HCT116 (cell line): ENCODE measurements around the gene HLCS. TPM values are rescaled to one million over a fixed set of nuclear protein-coding genes. Genes with fewer than 3 reads are reported as not detected.

ENCODE experiments used
- ATAC-seq: fragments of 200-7000 bp; cut with Tn5 transposase; 2 replicates; pipeline ENCODE4 v1.9.1; 2020; ENCODE audit warnings: mild to moderate bottlenecking, moderate library complexity
- BruUV-seq: library from RNA; stranded (reverse); fragments of 400-500 nt; replicated peaks from 2 replicates; lab custom pipeline; 2021; lab: Mats Ljungman, UMichigan
- CTCF ChIA-PET: fragments of 300-600 bp; sonication (Branson Sonifier 250); formaldehyde crosslinking; loops from one replicate; lab custom pipeline; 2021; ENCODE audit warnings: antibody characterized with exemption; lab: Charles Lee
- POLR2A ChIA-PET: fragments of 300-600, 350-600 bp; sonication (Branson Sonifier 250); formaldehyde crosslinking; loops from one replicate; lab custom pipeline; 2021; ENCODE audit warnings: antibody characterized with exemption; lab: Charles Lee
- RAD21 ChIA-PET, 2 experiments: fragments of 300-600 bp; sonication (Branson Sonifier 250); formaldehyde crosslinking; loops; one replicate each; lab custom pipeline; 2023; ENCODE audit warnings: low total read pairs in 2 of 2; ENCODE audit not compliant: uncharacterized antibody in 2 of 2, unreplicated experiment in 2 of 2, low non-redundant PET in 1 of 2; lab: Charles Lee
- DNase-seq: peaks from one replicate; pipeline ENCODE4 v3.0.0-alpha.2; 2010; ENCODE audit warnings: low read depth, low spot score
- H2AFZ ChIP-seq: fragments of 200-600 bp; shearing (Covaris generic), sonication (generic); 2 replicates; pipeline ENCODE4 v1.6.1; 2017; ENCODE audit warnings: low read depth, mixed run types, mixed read lengths, antibody characterized with exemption, low read length; ENCODE audit not compliant: poor library complexity, severe bottlenecking
- H3K27ac ChIP-seq: 2 replicates; pipeline ENCODE4 v1.5.1; 2012; ENCODE audit warnings: low read depth, low read length
- H3K27me3 ChIP-seq: fragments of 200-600 bp; sonication (generic); 2 replicates; pipeline ENCODE4 v1.6.1; 2016; ENCODE audit warnings: mixed run types, low read length, mixed read lengths; ENCODE audit not compliant: insufficient read depth
- H3K36me3 ChIP-seq, 2 experiments: fragments of 200-500 bp in 1 of 2; fragments of 200-600 bp in 1 of 2; sonication (Bioruptor generic) in 1 of 2; sonication (generic) in 1 of 2; 2 replicates each; pipeline versions ENCODE4 v1.5.1 to v1.6.1; 2014 to 2016; ENCODE audit warnings: low read length in 2 of 2, inconsistent platforms in 1 of 2, mixed read lengths in 1 of 2, mixed run types in 1 of 2; ENCODE audit not compliant: insufficient read depth in 2 of 2, control insufficient read depth in 1 of 2
- H3K4me1 ChIP-seq, 2 experiments: fragments of 200-600 bp in 1 of 2; sonication (generic) in 1 of 2; 2 replicates each; pipeline versions ENCODE4 v1.5.1 to v1.6.1; 2012 to 2017; ENCODE audit warnings: low read length in 2 of 2, inconsistent platforms in 1 of 2, mild to moderate bottlenecking in 1 of 2, mixed read lengths in 1 of 2, mixed run types in 1 of 2, moderate library complexity in 1 of 2; ENCODE audit not compliant: insufficient read depth in 2 of 2, control insufficient read depth in 1 of 2
- H3K4me2 ChIP-seq: fragments of 200-600 bp; sonication (generic); 2 replicates; pipeline ENCODE4 v1.6.1; 2017; ENCODE audit warnings: mixed run types, low read length, mixed read lengths
- H3K4me3 ChIP-seq, 2 experiments: fragments of 200-600 bp in 1 of 2; sonication (generic) in 1 of 2; replicated peaks in 1 of 2; 2 replicates each; pipeline ENCODE4 v1.5.1; 2011 to 2016; ENCODE audit warnings: low read length in 2 of 2, control low read depth in 1 of 2, low read depth in 1 of 2, mild to moderate bottlenecking in 1 of 2, mixed read lengths in 1 of 2, mixed run types in 1 of 2
- H3K79me2 ChIP-seq: fragments of 200-600 bp; sonication (generic); 2 replicates; pipeline ENCODE4 v1.6.1; 2017; ENCODE audit warnings: mild to moderate bottlenecking, mixed run types, low read length, moderate library complexity, mixed read lengths; ENCODE audit not compliant: insufficient read depth
- H3K9ac ChIP-seq: fragments of 200-600 bp; sonication (generic); 2 replicates; pipeline ENCODE4 v1.6.1; 2016; ENCODE audit warnings: low read length, mixed read lengths
- H3K9me2 ChIP-seq: fragments of 200-600 bp; sonication (generic), shearing (Covaris generic); 2 replicates; pipeline ENCODE4 v1.6.1; 2017; ENCODE audit warnings: mixed run types, mild to moderate bottlenecking, moderate library complexity; ENCODE audit not compliant: insufficient read depth
- H3K9me3 ChIP-seq, 2 experiments: fragments of 200-500 bp in 1 of 2; fragments of 200-600 bp in 1 of 2; sonication (Bioruptor generic) in 1 of 2; sonication (generic) in 1 of 2; 2 replicates each; pipeline ENCODE4 v1.6.1; 2014 to 2017; ENCODE audit warnings: low read length in 2 of 2, mixed read lengths in 2 of 2, inconsistent platforms in 1 of 2, low read depth in 1 of 2, mild to moderate bottlenecking in 1 of 2, mixed run types in 1 of 2, moderate library complexity in 1 of 2; ENCODE audit not compliant: control insufficient read depth in 1 of 2, insufficient read depth in 1 of 2
- H4K20me1 ChIP-seq: fragments of 200-600 bp; sonication (generic), shearing (Covaris generic); 2 replicates; pipeline ENCODE4 v1.6.1; 2017; ENCODE audit warnings: mixed run types, mild to moderate bottlenecking, moderate library complexity; ENCODE audit not compliant: insufficient read depth
- ELF1 ChIP-seq: IDR thresholded peaks from 2 replicates; pipeline ENCODE4 v1.6.1; 2012; ENCODE audit warnings: low read depth, borderline replicate concordance
- EZH2 ChIP-seq: fragments of 200-600 bp; sonication (generic); IDR thresholded peaks from 2 replicates; pipeline ENCODE4 v1.6.1; 2017; ENCODE audit warnings: antibody characterized with exemption, mixed run types
- EZH2phosphoT487 ChIP-seq: fragments of 200-600 bp; IDR thresholded peaks from 2 replicates; pipeline ENCODE4 v1.6.1; 2018; ENCODE audit warnings: antibody characterized with exemption, borderline replicate concordance
- FOSL1 ChIP-seq: IDR thresholded peaks from 2 replicates; pipeline ENCODE4 v1.6.1; 2012; ENCODE audit warnings: low read depth
- JUND ChIP-seq: IDR thresholded peaks from 2 replicates; pipeline ENCODE4 v1.6.1; 2012
- POLR2A ChIP-seq: IDR thresholded peaks from 2 replicates; pipeline ENCODE4 v1.7.0; 2011; ENCODE audit warnings: borderline replicate concordance; ENCODE audit not compliant: insufficient read depth, insufficient read length; ENCODE audit errors: extremely low read depth
- POLR2AphosphoS5 ChIP-seq: IDR thresholded peaks from 2 replicates; pipeline ENCODE4 v1.6.1; 2011; ENCODE audit warnings: mild to moderate bottlenecking, low read depth, low read length, moderate library complexity
- SP1 ChIP-seq: IDR thresholded peaks from 2 replicates; pipeline ENCODE4 v1.6.1; 2012; ENCODE audit warnings: low read depth
- SRF ChIP-seq: IDR thresholded peaks from 2 replicates; pipeline ENCODE4 v1.6.1; 2012; ENCODE audit warnings: low read depth
- YY1 ChIP-seq: IDR thresholded peaks from 2 replicates; pipeline ENCODE4 v1.6.1; 2011; ENCODE audit warnings: low read length, low read depth, moderate library complexity, mild to moderate bottlenecking; ENCODE audit not compliant: insufficient replicate concordance; ENCODE audit errors: extremely low read depth
- intact Hi-C: fragments of 100-400 bp; cut with micrococcal nuclease; formaldehyde crosslinking; loops from 2 replicates; pipeline ENCODE4 v1.10.0; 2022
- total RNA-seq: library from RNA; stranded (reverse); gene quantifications from one replicate; pipeline ENCODE4 v1.2.1, GENCODE V29; 2021; ENCODE audit not compliant: unreplicated experiment
- TF ChIP-seq, protein P1 (sequence below): IDR thresholded peaks from 2 replicates; pipeline ENCODE4 v1.6.1; 2012
- TF ChIP-seq, protein P2 (sequence below), 3 experiments: fragments of 200-600 bp in 1 of 3; sonication (generic) in 1 of 3; IDR thresholded peaks in 2 of 3; conservative IDR thresholded peaks in 1 of 3; 2 replicates each; pipeline ENCODE4 v1.5.1; 2012 to 2017; ENCODE audit warnings: low read depth in 2 of 3, low read length in 2 of 3, antibody characterized with exemption in 1 of 3, borderline replicate concordance in 1 of 3, control low read depth in 1 of 3, mild to moderate bottlenecking in 1 of 3, mixed read lengths in 1 of 3, mixed run types in 1 of 3, moderate library complexity in 1 of 3; ENCODE audit not compliant: insufficient read depth in 1 of 3
- TF ChIP-seq, protein P3 (sequence below): IDR thresholded peaks from 2 replicates; pipeline ENCODE4 v1.6.1; 2012

The HLCS gene
- total RNA-seq, 1 experiment from 2014 or later: 18.5 TPM

DNA sequence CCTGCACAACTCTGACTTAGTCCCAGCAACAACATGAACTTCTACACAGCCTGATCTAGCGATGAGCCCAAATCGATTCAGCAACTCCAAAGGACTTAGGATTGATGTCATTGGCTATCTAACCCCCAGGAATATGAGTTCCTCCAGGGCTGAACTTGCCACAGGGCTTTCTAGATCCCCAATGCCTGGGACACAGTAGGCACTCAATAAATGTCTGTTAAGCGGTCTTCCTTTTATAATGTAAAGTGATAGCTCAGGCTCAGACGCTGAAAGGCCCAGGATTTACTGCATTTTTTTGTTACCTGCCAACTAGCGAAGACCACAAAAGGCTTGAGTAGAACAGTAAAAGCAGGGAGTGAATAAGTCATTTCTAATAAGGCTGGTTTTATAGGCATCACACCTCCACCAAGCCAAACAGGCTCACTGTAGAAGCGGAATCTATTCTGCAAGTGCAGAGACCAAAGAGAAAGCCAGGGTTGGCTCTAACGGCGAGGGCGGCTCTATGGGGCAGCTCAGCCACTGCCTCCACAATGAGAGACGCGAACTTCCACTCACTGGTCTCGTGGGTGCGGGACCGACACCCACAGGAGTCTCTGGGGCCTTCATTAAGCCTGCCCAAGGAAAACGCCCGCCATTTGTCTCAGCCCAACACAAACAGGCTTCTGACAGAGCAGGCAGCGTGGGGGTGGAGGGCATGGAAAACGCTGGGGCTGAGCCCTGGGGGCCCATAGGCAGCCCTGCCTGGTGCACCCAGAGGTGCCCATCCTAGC is 52.0 kb downstream of the HLCS start:
- Histone ChIP-seq H4K20me1 (no peaks in the 10 kb centered on the region), H2AFZ (no peak overlapping the region), H3K9me2 (no peaks in the 10 kb centered on the region), H3K27ac (no peak overlapping the region), H3K36me3 (no peaks in the 10 kb centered on the region), H3K9ac (no peak overlapping the region), H3K27me3 (no peaks in the 10 kb centered on the region), H3K9me3 (no peaks in the 10 kb centered on the region), H3K4me2 (no peak overlapping the region), H3K4me1 (peaks cover 7 to 18% of the 10 kb centered on the region in 2 experiments; a peak in 3 of 4 replicates), H3K4me3 (no peak overlapping the region), H3K79me2 (no peaks in the 10 kb centered on the region)
- DNase-seq (no peak), ATAC-seq (no peak)
- intact Hi-C loops: no loop called here
- TF ChIP-seq SRF: no peak
- no peak for TF ChIP-seq SP1
- no peak for TF ChIP-seq POLR2AphosphoS5
- TF ChIP-seq FOSL1: no peak
- POLR2A ChIA-PET: no interaction called here
- no TSS peak for BruUV-seq
- CTCF ChIA-PET: interaction anchor here (0.8 to 1.3 kb wide), 2 partner anchors 284 kb away, joined by 3 to 4 read pairs; no protein-coding TSS in a partner anchor
- RAD21 ChIA-PET: no interaction called here

DNA sequence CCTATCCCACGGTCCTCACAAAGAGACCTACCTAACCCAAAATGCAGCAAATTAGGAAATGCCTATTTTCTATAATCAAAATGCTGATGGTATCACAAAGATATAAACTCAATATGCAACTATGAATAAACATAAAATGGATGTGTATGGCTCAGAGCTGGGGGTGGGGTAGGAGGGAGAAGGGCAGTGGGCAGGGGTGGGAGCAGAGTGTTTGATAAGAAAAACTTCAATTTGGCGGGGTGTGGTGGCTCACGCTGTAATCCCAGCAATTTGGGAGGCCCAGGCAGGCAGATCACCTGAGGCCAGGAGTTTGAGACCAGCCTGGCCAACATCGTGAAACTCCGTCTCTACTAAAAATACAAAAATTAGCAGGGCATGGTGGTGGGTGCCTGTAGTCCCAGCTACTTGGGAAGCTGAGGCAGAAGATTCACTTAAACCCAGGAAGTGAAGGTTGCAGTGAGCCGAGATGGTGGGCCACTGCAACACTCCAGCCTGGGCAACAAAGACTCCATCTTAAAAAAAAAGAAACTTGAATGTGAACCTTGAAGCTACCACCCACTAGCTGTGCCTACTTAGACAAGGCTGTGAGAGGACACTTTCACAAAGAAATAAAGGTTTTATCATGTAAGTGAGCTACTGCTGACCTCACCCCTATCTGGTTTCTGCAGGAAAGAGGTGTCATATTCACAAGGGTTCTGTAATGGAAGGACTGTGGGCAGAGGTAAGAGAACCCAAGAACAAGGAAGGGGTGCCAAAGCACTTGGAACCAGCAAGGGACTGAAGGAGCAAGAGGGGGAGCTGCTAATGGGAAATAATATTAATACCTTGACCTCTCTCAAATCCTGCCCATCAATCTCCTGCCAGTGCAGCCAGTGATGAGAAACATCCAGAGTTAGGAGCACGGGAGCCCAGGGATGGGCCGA is 53.0 kb downstream of the HLCS start:
- no peak overlapping the region for H3K4me3 ChIP-seq
- RAD21 ChIA-PET: no interaction called here
- no peaks in the 10 kb centered on the region for H3K9me3 ChIP-seq
- POLR2A ChIA-PET: no interaction called here
- no peak overlapping the region for H3K27ac ChIP-seq
- CTCF ChIA-PET: interaction anchor here (1.3 kb wide), 1 partner anchor 283 kb away, joined by 4 read pairs; no protein-coding TSS in a partner anchor
- intact Hi-C loops: no loop called here
- no peak for TF ChIP-seq POLR2A
- TF ChIP-seq FOSL1: no peak
- no peak for TF ChIP-seq YY1
- no peak for TF ChIP-seq EZH2phosphoT487
- TF ChIP-seq ELF1: no peak
- TF ChIP-seq, protein P1, sequence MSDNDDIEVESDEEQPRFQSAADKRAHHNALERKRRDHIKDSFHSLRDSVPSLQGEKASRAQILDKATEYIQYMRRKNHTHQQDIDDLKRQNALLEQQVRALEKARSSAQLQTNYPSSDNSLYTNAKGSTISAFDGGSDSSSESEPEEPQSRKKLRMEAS: no peak
- TF ChIP-seq, protein P2, sequence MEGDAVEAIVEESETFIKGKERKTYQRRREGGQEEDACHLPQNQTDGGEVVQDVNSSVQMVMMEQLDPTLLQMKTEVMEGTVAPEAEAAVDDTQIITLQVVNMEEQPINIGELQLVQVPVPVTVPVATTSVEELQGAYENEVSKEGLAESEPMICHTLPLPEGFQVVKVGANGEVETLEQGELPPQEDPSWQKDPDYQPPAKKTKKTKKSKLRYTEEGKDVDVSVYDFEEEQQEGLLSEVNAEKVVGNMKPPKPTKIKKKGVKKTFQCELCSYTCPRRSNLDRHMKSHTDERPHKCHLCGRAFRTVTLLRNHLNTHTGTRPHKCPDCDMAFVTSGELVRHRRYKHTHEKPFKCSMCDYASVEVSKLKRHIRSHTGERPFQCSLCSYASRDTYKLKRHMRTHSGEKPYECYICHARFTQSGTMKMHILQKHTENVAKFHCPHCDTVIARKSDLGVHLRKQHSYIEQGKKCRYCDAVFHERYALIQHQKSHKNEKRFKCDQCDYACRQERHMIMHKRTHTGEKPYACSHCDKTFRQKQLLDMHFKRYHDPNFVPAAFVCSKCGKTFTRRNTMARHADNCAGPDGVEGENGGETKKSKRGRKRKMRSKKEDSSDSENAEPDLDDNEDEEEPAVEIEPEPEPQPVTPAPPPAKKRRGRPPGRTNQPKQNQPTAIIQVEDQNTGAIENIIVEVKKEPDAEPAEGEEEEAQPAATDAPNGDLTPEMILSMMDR (IDR thresholded peaks at IDR 0.05 in 2 of 3, conservative IDR thresholded peaks at IDR 0.05 in 1 of 3; ENCODE audit: borderline replicate concordance in 1 of 3, insufficient read depth in 1 of 3, low read depth in 2 of 3, low read length in 2 of 3): no peak
- no peak for TF ChIP-seq EZH2
- TF ChIP-seq, protein P3, sequence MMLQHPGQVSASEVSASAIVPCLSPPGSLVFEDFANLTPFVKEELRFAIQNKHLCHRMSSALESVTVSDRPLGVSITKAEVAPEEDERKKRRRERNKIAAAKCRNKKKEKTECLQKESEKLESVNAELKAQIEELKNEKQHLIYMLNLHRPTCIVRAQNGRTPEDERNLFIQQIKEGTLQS: no peak
- TF ChIP-seq SP1: no peak
- no peak for TF ChIP-seq JUND
- TF ChIP-seq POLR2AphosphoS5: no peak
- no peak overlapping the region for H3K4me2 ChIP-seq
- H2AFZ ChIP-seq: no peak overlapping the region
- no TSS peak for BruUV-seq
- H4K20me1 ChIP-seq: no peaks in the 10 kb centered on the region
- ATAC-seq: no peak
- H3K79me2 ChIP-seq: no peaks in the 10 kb centered on the region
- no peaks in the 10 kb centered on the region for H3K36me3 ChIP-seq
- no peaks in the 10 kb centered on the region for H3K9me2 ChIP-seq
- no peak overlapping the region for H3K9ac ChIP-seq
- DNase-seq: no peak
- H3K27me3 ChIP-seq: no peaks in the 10 kb centered on the region
- H3K4me1 ChIP-seq: peaks cover 8 to 27% of the 10 kb centered on the region in 2 experiments; a peak in 3 of 4 replicates
